ENCODE results near the gene TK1. TPM values are rescaled to one million over a fixed set of nuclear protein-coding genes. Genes with fewer than 3 reads are reported as not detected.

TK1 gene
- total RNA-seq, 1 experiment from 2014 or later = 288 TPM

GRCh38 chr17:78133971-78134898 lies 52.6 kb downstream of the TK1 start:
- Histone ChIP-seq H3K36me3 (no peaks in the 10 kb centered on the region), H3K4me3 (no peak overlapping the region), H3K27me3 (no peaks in the 10 kb centered on the region), H3K9me3 (no peaks in the 10 kb centered on the region)
- DNase-seq = peak; percentile 31

- Histone ChIP-seq H3K9me3 (no peaks in the 10 kb centered on the region), H3K27me3 (no peaks in the 10 kb centered on the region), H3K4me3 (no peak overlapping the region), H3K36me3 (no peaks in the 10 kb centered on the region)
- DNase-seq = no peak
Observed at GRCh38 chr17:78133179-78133951, 53.5 kb downstream of the TK1 start.

GRCh38 chr17:78132767-78133178 lies 54.1 kb downstream of the TK1 start:
- H3K27me3 ChIP-seq = no peaks in the 10 kb centered on the region
- DNase-seq = no peak
- H3K4me3 ChIP-seq = no peak overlapping the region
- H3K36me3 ChIP-seq = no peaks in the 10 kb centered on the region
- H3K9me3 ChIP-seq = no peaks in the 10 kb centered on the region

GRCh38 chr17:78132084-78132676 lies 54.7 kb downstream of the TK1 start:
- no peak for DNase-seq
- no peaks in the 10 kb centered on the region for H3K27me3 ChIP-seq
- H3K9me3 ChIP-seq = no peaks in the 10 kb centered on the region
- no peak overlapping the region for H3K4me3 ChIP-seq
- H3K36me3 ChIP-seq = no peaks in the 10 kb centered on the region

GRCh38 chr17:78131172-78132083 lies 55.4 kb downstream of the TK1 start:
- no peak for DNase-seq
- no peaks in the 10 kb centered on the region for H3K27me3 ChIP-seq
- H3K4me3 ChIP-seq = no peak overlapping the region
- no peaks in the 10 kb centered on the region for H3K9me3 ChIP-seq
- no peaks in the 10 kb centered on the region for H3K36me3 ChIP-seq

- H3K4me3 ChIP-seq = no peak within 1 kb of the TSS
- H3K27me3 ChIP-seq = no peaks in the 10 kb centered on the region
Observed at GRCh38 chr17:78130437-78131101, 56.3 kb downstream of the TK1 start, which contains the start of gene TMC8. TMC8 (plus strand) TSS chr17:78130771; CDS start chr17:78131589, 818 bp downstream.

GRCh38 chr17:78130090-78130436 lies 56.8 kb downstream of the TK1 start:
- DNase-seq = no peak
- Histone ChIP-seq H3K9me3 (no peaks in the 10 kb centered on the region), H3K27me3 (no peaks in the 10 kb centered on the region), H3K36me3 (no peaks in the 10 kb centered on the region), H3K4me3 (no peak overlapping the region)

More at GRCh38 chr17:78130437-78131101, 56.3 kb downstream of the TK1 start, which contains the start of gene TMC8:
- H3K9me3 ChIP-seq = no peaks in the 10 kb centered on the region
- no peaks in the 10 kb centered on the region for H3K36me3 ChIP-seq
- no peak for DNase-seq

GRCh38 chr17:78129351-78130089 lies 57.3 kb downstream of the TK1 start:
- no peaks in the 10 kb centered on the region for H3K27me3 ChIP-seq
- DNase-seq = no peak
- H3K9me3 ChIP-seq = no peaks in the 10 kb centered on the region
- H3K4me3 ChIP-seq = no peak overlapping the region
- no peaks in the 10 kb centered on the region for H3K36me3 ChIP-seq

GRCh38 chr17:78128551-78129350 lies 58.1 kb downstream of the TK1 start, which contains the start of gene TMC6:
TMC6 (minus strand) TSS chr17:78128755; CDS start chr17:78126832, 1,923 bp downstream.
- Histone ChIP-seq H3K36me3 (no peaks in the 10 kb centered on the region), H3K9me3 (no peaks in the 10 kb centered on the region), H3K4me3 (peak within 1 kb of the TSS; percentile 49), H3K27me3 (no peaks in the 10 kb centered on the region)
- DNase-seq = no peak

- no peak for DNase-seq
- no peaks in the 10 kb centered on the region for H3K27me3 ChIP-seq
- H3K4me3 ChIP-seq = peak overlapping the region; percentile 49
- H3K36me3 ChIP-seq = no peaks in the 10 kb centered on the region
- no peaks in the 10 kb centered on the region for H3K9me3 ChIP-seq
Observed at GRCh38 chr17:78127888-78128550, 58.8 kb downstream of the TK1 start.

GRCh38 chr17:78127239-78127887 lies 59.5 kb downstream of the TK1 start:
- no peaks in the 10 kb centered on the region for H3K9me3 ChIP-seq
- no peak for DNase-seq
- H3K27me3 ChIP-seq = no peaks in the 10 kb centered on the region
- H3K4me3 ChIP-seq = no peak overlapping the region
- H3K36me3 ChIP-seq = no peaks in the 10 kb centered on the region

- Histone ChIP-seq H3K36me3 (no peaks in the 10 kb centered on the region), H3K27me3 (no peaks in the 10 kb centered on the region)
- no peak for DNase-seq
Observed at GRCh38 chr17:78126895-78127238, 60.0 kb downstream of the TK1 start.

GRCh38 chr17:78125976-78126894 lies 60.6 kb downstream of the TK1 start:
- no peaks in the 10 kb centered on the region for H3K36me3 ChIP-seq
- H3K27me3 ChIP-seq = no peaks in the 10 kb centered on the region
- DNase-seq = no peak
- no peaks in the 10 kb centered on the region for H3K9me3 ChIP-seq
- no peak overlapping the region for H3K4me3 ChIP-seq

More at GRCh38 chr17:78126895-78127238, 60.0 kb downstream of the TK1 start:
- H3K9me3 ChIP-seq = no peaks in the 10 kb centered on the region
- no peak overlapping the region for H3K4me3 ChIP-seq

Measured in MG63 (cell line).